ENCODE results near the gene CD300C.
"Not testable (repeated sequence)": the region's sequence is repeated elsewhere in the genome, so short reads cannot be mapped to it uniquely, and the experiment has no call there.

GRCh38 chr17:74503949-74504348 lies 42.0 kb downstream of the CD300C start:
- TF ChIP-seq EZH2 (optimal IDR thresholded peaks at IDR 0.05; ENCODE audit: low read depth, low read length); CTCF (IDR thresholded peaks at IDR 0.05; ENCODE audit: low read length); EZH2phosphoT487 (IDR thresholded peaks at IDR 0.05; ENCODE audit: low read length): not testable (repeated sequence)

All from MM.1S (cell line).